LNCaP clone FGC (cell line): ENCODE results near the gene FAM221B.

Experiments used
- DNase-seq: peaks from one replicate; pipeline ENCODE4 v3.0.0-alpha.2; 2011; ENCODE audit warnings: low read depth
- H3K4me3 ChIP-seq: 2 replicates; pipeline ENCODE4 v1.5.1; 2011; ENCODE audit warnings: mild to moderate bottlenecking, low read depth, low read length, control low read depth
- CTCF ChIP-seq: IDR thresholded peaks from 2 replicates; pipeline ENCODE4 v1.5.1; 2012; ENCODE audit warnings: mild to moderate bottlenecking; ENCODE audit not compliant: control insufficient read depth, insufficient read depth; ENCODE audit errors: extremely low read depth

The FAM221B gene

DNA sequence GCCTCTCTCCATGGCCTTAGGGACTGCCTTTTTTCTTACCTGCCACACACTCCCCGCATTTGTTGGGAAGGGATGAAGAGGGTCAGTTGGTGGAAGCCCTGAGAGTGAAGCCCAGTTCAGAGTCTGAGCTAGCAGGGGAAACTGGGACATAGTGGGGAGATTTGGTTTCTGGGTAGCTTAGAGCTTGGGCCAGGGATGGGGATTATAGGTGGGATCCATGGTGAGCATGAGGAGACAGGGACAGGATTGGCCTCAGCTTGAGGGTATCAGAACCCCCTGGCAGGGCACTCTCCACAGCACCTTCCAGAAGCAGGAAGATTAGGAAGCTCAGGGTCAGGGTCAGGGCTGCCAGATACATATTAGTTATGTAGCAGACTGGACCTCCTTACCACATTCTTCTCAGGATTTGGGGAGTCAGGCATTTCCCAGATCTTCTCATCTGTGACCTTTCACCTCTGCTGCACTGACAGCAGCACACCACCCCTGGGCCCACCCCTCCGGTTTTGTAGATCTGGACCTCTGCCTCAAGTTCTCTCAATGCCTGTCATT lies 23.8 kb upstream of the FAM221B start:
- TF ChIP-seq CTCF = no peak
- H3K4me3 ChIP-seq = no peak overlapping the region
- no peak for DNase-seq

- no peak for DNase-seq
- TF ChIP-seq CTCF = no peak
- H3K4me3 ChIP-seq = no peak overlapping the region
Measured at GRCh38 chr9:35847792-35848572, 19.4 kb upstream of the FAM221B start.

- H3K4me3 ChIP-seq = no peak overlapping the region
- no peak for DNase-seq
- no peak for TF ChIP-seq CTCF
Measured at GRCh38 chr9:35845824-35846771, 17.6 kb upstream of the FAM221B start.

- no peak overlapping the region for H3K4me3 ChIP-seq
- no peak for TF ChIP-seq CTCF
- DNase-seq = peak; percentile 80
Measured at GRCh38 chr9:35844628-35845270, 16.2 kb upstream of the FAM221B start.

DNA sequence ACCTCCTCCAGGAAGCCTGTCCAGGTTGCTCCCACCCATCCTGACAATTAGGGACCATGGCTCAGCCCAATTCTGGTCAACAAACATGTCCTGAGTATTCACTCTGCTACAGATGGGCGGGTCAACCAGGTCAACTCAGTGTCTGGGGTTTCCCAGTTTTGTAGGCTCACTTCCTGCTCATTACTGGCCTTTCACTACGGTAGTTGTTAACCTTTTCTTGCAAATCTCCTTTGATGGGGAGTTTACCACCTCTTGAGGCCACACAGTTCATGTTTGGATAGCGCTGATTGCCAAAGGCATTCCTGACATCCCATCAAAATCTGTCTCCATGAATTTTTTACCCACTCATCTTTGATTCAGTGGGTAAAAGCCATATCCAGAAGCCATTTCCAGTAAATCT lies 14.3 kb upstream of the FAM221B start:
- no peak for DNase-seq
- H3K4me3 ChIP-seq = no peak overlapping the region
- no peak for TF ChIP-seq CTCF

DNA sequence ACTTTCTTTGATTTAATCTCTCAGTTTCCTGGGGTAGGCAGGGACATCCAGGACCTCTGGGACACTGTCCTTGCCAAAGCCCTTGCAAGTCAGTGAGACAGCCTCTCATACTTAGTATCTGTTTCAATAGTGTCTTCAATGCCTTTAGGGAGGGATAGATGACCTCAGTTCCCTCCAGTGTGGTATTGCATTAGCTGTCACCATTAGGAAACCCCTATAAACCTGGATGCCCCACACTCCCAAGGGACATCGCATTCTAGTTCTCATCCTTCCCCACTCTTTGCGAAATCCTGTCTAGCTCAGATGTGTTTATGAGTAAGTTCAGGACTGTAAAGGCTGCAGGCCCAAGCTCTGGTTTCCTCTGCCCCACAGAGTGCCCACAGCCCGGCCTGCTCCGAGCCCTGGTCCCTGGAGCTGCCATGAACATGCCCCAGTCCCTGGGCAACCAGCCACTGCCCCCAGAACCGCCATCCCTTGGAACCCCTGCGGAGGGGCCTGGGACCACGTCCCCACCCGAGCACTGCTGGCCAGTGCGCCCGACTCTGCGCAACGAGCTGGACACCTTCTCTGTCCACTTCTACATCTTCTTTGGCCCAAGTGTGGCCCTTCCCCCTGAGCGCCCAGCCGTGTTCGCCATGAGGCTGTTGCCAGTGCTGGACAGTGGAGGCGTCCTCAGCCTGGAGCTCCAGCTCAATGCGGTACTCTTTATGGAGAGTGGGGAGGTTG lies 13.7 kb upstream of the FAM221B start:
- no peak overlapping the region for H3K4me3 ChIP-seq
- TF ChIP-seq CTCF = no peak
- DNase-seq = no peak
